HepG2 (cell line): ENCODE data around the gene GPR162. TPM values are rescaled to one million over a fixed set of nuclear protein-coding genes. Genes with fewer than 3 reads are reported as not detected.
A peak's percentile ranks its signal among the peaks of the same experiment; 100 is the strongest.

ENCODE experiments used
- ARHGAP35 ChIP-seq: sonication (generic); formaldehyde crosslinking; IDR thresholded peaks from 2 replicates; pipeline ENCODE4 v1.9.0; 2022; ENCODE audit warnings: mild to moderate bottlenecking, inconsistent platforms, moderate library complexity, missing genetic modification reagents, borderline replicate concordance
- DPF2 ChIP-seq: sonication (generic); formaldehyde crosslinking; IDR thresholded peaks from 2 replicates; pipeline ENCODE4 v1.4.0; 2020; ENCODE audit warnings: mild to moderate bottlenecking, low read depth, missing genetic modification reagents, borderline replicate concordance
- DR1 ChIP-seq: sonication (generic); formaldehyde crosslinking; IDR thresholded peaks from 2 replicates; pipeline ENCODE4 v1.8.0; 2021; ENCODE audit warnings: mild to moderate bottlenecking, missing genetic modification reagents, inconsistent platforms
- E2F5 ChIP-seq: sonication (generic); formaldehyde crosslinking; conservative IDR thresholded peaks from 2 replicates; pipeline ENCODE4 v1.4.0; 2020; ENCODE audit warnings: missing genetic modification reagents
- FOXK2 ChIP-seq: fragments of 450-650 bp; IDR thresholded peaks from 2 replicates; pipeline ENCODE4 v1.6.1; 2016
- GATA4 ChIP-seq: sonication (generic); IDR thresholded peaks from 2 replicates; pipeline ENCODE4 v1.6.1; 2016; ENCODE audit warnings: antibody characterized with exemption, low read depth, borderline replicate concordance
- KMT2A ChIP-seq: sonication (generic); formaldehyde crosslinking; IDR thresholded peaks from 2 replicates; pipeline ENCODE4 v1.4.0; 2020; ENCODE audit warnings: missing genetic modification reagents
- MED13 ChIP-seq: sonication (generic); formaldehyde crosslinking; IDR thresholded peaks from 2 replicates; pipeline ENCODE4 v1.5.0; 2020; ENCODE audit warnings: missing genetic modification reagents
- NFE2 ChIP-seq: sonication (generic); formaldehyde crosslinking; IDR thresholded peaks from 2 replicates; pipeline ENCODE4 v1.4.0; 2020; ENCODE audit warnings: missing genetic modification reagents
- RBAK ChIP-seq: sonication (generic); formaldehyde crosslinking; IDR thresholded peaks from 2 replicates; pipeline ENCODE4 v1.5.1; 2020; ENCODE audit warnings: mild to moderate bottlenecking, missing genetic modification reagents
- THAP7 ChIP-seq: sonication (generic); formaldehyde crosslinking; IDR thresholded peaks from 2 replicates; pipeline ENCODE4 v1.8.1; 2023; ENCODE audit warnings: mild to moderate bottlenecking, missing genetic modification reagents
- THRA ChIP-seq: sonication (generic); formaldehyde crosslinking; IDR thresholded peaks from 2 replicates; pipeline ENCODE4 v1.4.0; 2020; ENCODE audit warnings: missing genetic modification reagents, borderline replicate concordance
- ZFP36L1 ChIP-seq: sonication (generic); formaldehyde crosslinking; IDR thresholded peaks from 2 replicates; pipeline ENCODE4 v1.8.0; 2022; ENCODE audit warnings: mild to moderate bottlenecking, missing genetic modification reagents, moderate library complexity
- ZNF136 ChIP-seq: sonication (generic); formaldehyde crosslinking; IDR thresholded peaks from 2 replicates; pipeline ENCODE4 v1.8.1; 2022; ENCODE audit warnings: low read depth, mild to moderate bottlenecking, moderate library complexity, missing genetic modification reagents
- ZNF615 ChIP-seq: sonication (generic); formaldehyde crosslinking; IDR thresholded peaks from 2 replicates; pipeline ENCODE4 v1.5.0; 2020; ENCODE audit warnings: mild to moderate bottlenecking, missing genetic modification reagents, borderline replicate concordance
- ZNF687 ChIP-seq: sonication (generic); formaldehyde crosslinking; IDR thresholded peaks from 2 replicates; pipeline ENCODE4 v1.5.1; 2020; ENCODE audit warnings: mild to moderate bottlenecking, missing genetic modification reagents, moderate library complexity
- ZNF704 ChIP-seq: sonication (generic); formaldehyde crosslinking; IDR thresholded peaks from 2 replicates; pipeline ENCODE4 v1.8.1; 2023; ENCODE audit warnings: mild to moderate bottlenecking, inconsistent platforms, moderate library complexity, missing genetic modification reagents, borderline replicate concordance
- ZSCAN22 ChIP-seq: sonication (generic); formaldehyde crosslinking; IDR thresholded peaks from 2 replicates; pipeline ENCODE4 v1.4.0; 2020; ENCODE audit warnings: mild to moderate bottlenecking, missing genetic modification reagents
- ZSCAN5A ChIP-seq: sonication (generic); formaldehyde crosslinking; IDR thresholded peaks from 2 replicates; pipeline ENCODE4 v1.8.0; 2022; ENCODE audit warnings: mild to moderate bottlenecking, missing genetic modification reagents, borderline replicate concordance
- polyA plus RNA-seq, 8 experiments: library from polyadenylated mRNA; depleted of rRNA in 3 of 8; stranded (reverse) in 7 of 8; unstranded in 1 of 8; fragments of >200 nt; fragmentation: Illumina TruSeq in 4 of 8; extraction: Trizol in 4 of 8; gene quantifications; 2 replicates each; pipeline versions ENCODE4 v1.2.1 to v1.2.3, GENCODE V29; 2011 to 2016; ENCODE audit warnings: low read depth in 4 of 8, missing spikeins in 1 of 8, mixed read lengths in 1 of 8; ENCODE audit not compliant: insufficient read depth in 1 of 8
- total RNA-seq, 5 experiments: library from RNA; depleted of rRNA; stranded (reverse); fragments of >200 nt; fragmentation: Illumina TruSeq; extraction: Trizol; gene quantifications; 2 replicates each; pipeline ENCODE4 v1.2.3, GENCODE V29; 2016; ENCODE audit warnings: low read depth in 1 of 5

Gene GPR162
- total and polyA plus RNA-seq, 2 of the 13 experiments (the other 11 are each of a cell fraction or from before 2014, with no cell fraction given) = 0.08 TPM; not detected in 1

- TF ChIP-seq ZNF687 (CRISPR knock-in tag) (peak; percentile 60), THRA (no peak), FOXK2 (no peak), ZSCAN5A (CRISPR knock-in tag) (no peak), ZNF704 (CRISPR knock-in tag) (no peak), THAP7 (no peak), E2F5 (no peak), ZSCAN22 (CRISPR knock-in tag) (no peak), ZNF615 (no peak), ZFP36L1 (no peak), GATA4 (no peak), DPF2 (CRISPR knock-in tag) (no peak), ZNF136 (CRISPR knock-in tag) (no peak), DR1 (CRISPR knock-in tag) (no peak), ARHGAP35 (no peak), MED13 (CRISPR knock-in tag) (no peak), RBAK (CRISPR knock-in tag) (no peak), KMT2A (CRISPR knock-in tag) (no peak), NFE2 (CRISPR knock-in tag) (no peak)
These were observed 3.9 kb downstream of the GPR162 start (continued) for GRCh38 chr12:6825398-6826124.
